Right cardiac atrium (tissue), 5 donors: ENCODE data around the gene TP53RK. TPM values are rescaled to one million over a fixed set of nuclear protein-coding genes. Genes with fewer than 3 reads are reported as not detected.

Experiments used
- ATAC-seq, 2 donors: fragments of 200-7000 bp; cut with Tn5 transposase; one replicate each; pipeline versions ENCODE4 v1.8.0 to v1.9.1; 2020; ENCODE audit warnings: moderate library complexity in 2 of 2, mild to moderate bottlenecking in 1 of 2
- DNase-seq, 3 donors: peaks; one replicate each; pipeline ENCODE4 v3.0.0-alpha.2; 2020
- H3K27ac ChIP-seq: one replicate; pipeline ENCODE4 v1.5.1; 2013; ENCODE audit warnings: mild to moderate bottlenecking, low read length, control low read depth, moderate library complexity
- H3K27me3 ChIP-seq: one replicate; pipeline ENCODE4 v1.6.1; 2013; ENCODE audit not compliant: control insufficient read depth, insufficient read depth
- H3K4me1 ChIP-seq: one replicate; pipeline ENCODE4 v1.6.1; 2013; ENCODE audit warnings: low read length; ENCODE audit not compliant: control insufficient read depth, insufficient read depth
- H3K4me3 ChIP-seq: one replicate; pipeline ENCODE4 v1.5.1; 2013; ENCODE audit warnings: low read length, control low read depth
- H3K9me3 ChIP-seq: one replicate; pipeline ENCODE4 v1.6.1; 2013; ENCODE audit warnings: low read length; ENCODE audit not compliant: control insufficient read depth
- WGBS: extraction: QIAGEN DNeasy Blood & Tissue Kit; methylation state at CpG from one replicate; pipeline ENCODE4 v1.1.7; 2013; 5-methylcytosine and 5-hydroxymethylcytosine counted together
- intact Hi-C, 4 donors: fragments of 100-400 bp; cut with DNase I; formaldehyde crosslinking; loops; one replicate each; pipeline versions ENCODE4 v1.11.0 to v1.14.0; 2022 to 2023
- long read RNA-seq, 4 donors: library from polyadenylated mRNA; unstranded; transcript quantifications; one replicate each; pipeline ENCODE4 v2.0.0, GENCODE V29; 2020 to 2021
- polyA plus RNA-seq: library from polyadenylated mRNA; stranded (reverse); fragments of 200-250 nt; gene quantifications from one replicate; pipeline ENCODE4 v1.2.3, GENCODE V29; 2013
- total RNA-seq, 4 donors: library from RNA; stranded (reverse); fragmentation: NEBNext Ultra II Directional; extraction: Animal tissue kit (Norgen Biotek cat#: 25700); gene quantifications; one replicate each; pipeline ENCODE4 v1.2.1, GENCODE V29; 2021
- donor health status: healthy with polysubstance abuse.
- donor health status: DM: no; HTN: yes; CAD: no.
- donor health status: DM: no; HTN: no; CAD: no.
- donor health status: DM: no; HTN: yes; CAD: no; lungs with severe emphysema.
- donor health status: DM: yes; HTN: yes; CAD: no.

TP53RK gene
- total RNA-seq (1 to 10 TPM; 8.5 to 9.9 (median 9.3) TPM), polyA plus RNA-seq (6.8 TPM)
- long read RNA-seq, donor 1, transcript TP53RK-202 (2 exons, 3,515 nt), result major isoform, 16 of 17 reads
- long read RNA-seq, donor 1, partial matches to known transcripts, result 0 of 17 reads
- long read RNA-seq, donor 1, other reads (novel, unspliced or antisense), result 0 of 17 reads
- long read RNA-seq, donor 2, transcript TP53RK-202 (2 exons, 3,515 nt), result major isoform, 11 of 12 reads
- long read RNA-seq, donor 2, partial matches to known transcripts, result 0 of 12 reads
- long read RNA-seq, donor 2, other reads (novel, unspliced or antisense), result 0 of 12 reads
- long read RNA-seq, donor 3, transcript TP53RK-202 (2 exons, 3,515 nt), result major isoform, 31 of 33 reads
- long read RNA-seq, donor 3, partial matches to known transcripts, result 0 of 33 reads
- long read RNA-seq, donor 3, other reads (novel, unspliced or antisense), result 2 of 33 reads
- long read RNA-seq, donor 4, transcript TP53RK-202 (2 exons, 3,515 nt), result major isoform, 7 of 7 reads
- long read RNA-seq, donor 4, partial matches to known transcripts, result 0 of 7 reads
- long read RNA-seq, donor 4, other reads (novel, unspliced or antisense), result 0 of 7 reads

- DNase-seq (peak; percentile 100), ATAC-seq (peak; percentile 99)
- peaks cover 2% of the 10 kb centered on the region for H3K4me1 ChIP-seq
- no peaks in the 10 kb centered on the region for H3K27me3 ChIP-seq
- intact Hi-C loops, result loop anchor here in 1 of 4 donors (10.0 kb wide), 1 partner anchor 164 kb away; no protein-coding TSS in a partner anchor
- under 1% methylated on average over 71 of the region's 71 CpGs for WGBS
- peak within 1 kb of the TSS; percentile 85 for H3K27ac ChIP-seq
- H3K9me3 ChIP-seq, result no peaks in the 10 kb centered on the region
- H3K4me3 ChIP-seq, result peak within 1 kb of the TSS; percentile 90
Measured at GRCh38 chr20:46689082-46689753, at the start of gene TP53RK. Gene TP53RK, minus strand, starts transcription at chr20:46689444. Its CDS starts 30 bp downstream, at chr20:46689414.

GRCh38 chr20:46735436-46735835 is 46.2 kb upstream of the TP53RK start:
- intact Hi-C loops, result no loop called here
- Histone ChIP-seq H3K9me3 (no peaks in the 10 kb centered on the region), H3K4me3 (no peak overlapping the region), H3K27ac (no peak overlapping the region), H3K27me3 (no peaks in the 10 kb centered on the region), H3K4me1 (no peaks in the 10 kb centered on the region)
- ATAC-seq (no peak), DNase-seq (no peak)
- 100% methylated on average over 2 of the region's 2 CpGs for WGBS

- no peaks in the 10 kb centered on the region for H3K27me3 ChIP-seq
- intact Hi-C loops, result no loop called here
- H3K4me3 ChIP-seq, result no peak overlapping the region
- H3K4me1 ChIP-seq, result no peaks in the 10 kb centered on the region
- no peak overlapping the region for H3K27ac ChIP-seq
- ATAC-seq (no peak), DNase-seq (no peak)
- H3K9me3 ChIP-seq, result no peaks in the 10 kb centered on the region
- 82% methylated on average over 4 of the region's 4 CpGs for WGBS
Measured at GRCh38 chr20:46731770-46732169, 42.5 kb upstream of the TP53RK start.

DNA sequence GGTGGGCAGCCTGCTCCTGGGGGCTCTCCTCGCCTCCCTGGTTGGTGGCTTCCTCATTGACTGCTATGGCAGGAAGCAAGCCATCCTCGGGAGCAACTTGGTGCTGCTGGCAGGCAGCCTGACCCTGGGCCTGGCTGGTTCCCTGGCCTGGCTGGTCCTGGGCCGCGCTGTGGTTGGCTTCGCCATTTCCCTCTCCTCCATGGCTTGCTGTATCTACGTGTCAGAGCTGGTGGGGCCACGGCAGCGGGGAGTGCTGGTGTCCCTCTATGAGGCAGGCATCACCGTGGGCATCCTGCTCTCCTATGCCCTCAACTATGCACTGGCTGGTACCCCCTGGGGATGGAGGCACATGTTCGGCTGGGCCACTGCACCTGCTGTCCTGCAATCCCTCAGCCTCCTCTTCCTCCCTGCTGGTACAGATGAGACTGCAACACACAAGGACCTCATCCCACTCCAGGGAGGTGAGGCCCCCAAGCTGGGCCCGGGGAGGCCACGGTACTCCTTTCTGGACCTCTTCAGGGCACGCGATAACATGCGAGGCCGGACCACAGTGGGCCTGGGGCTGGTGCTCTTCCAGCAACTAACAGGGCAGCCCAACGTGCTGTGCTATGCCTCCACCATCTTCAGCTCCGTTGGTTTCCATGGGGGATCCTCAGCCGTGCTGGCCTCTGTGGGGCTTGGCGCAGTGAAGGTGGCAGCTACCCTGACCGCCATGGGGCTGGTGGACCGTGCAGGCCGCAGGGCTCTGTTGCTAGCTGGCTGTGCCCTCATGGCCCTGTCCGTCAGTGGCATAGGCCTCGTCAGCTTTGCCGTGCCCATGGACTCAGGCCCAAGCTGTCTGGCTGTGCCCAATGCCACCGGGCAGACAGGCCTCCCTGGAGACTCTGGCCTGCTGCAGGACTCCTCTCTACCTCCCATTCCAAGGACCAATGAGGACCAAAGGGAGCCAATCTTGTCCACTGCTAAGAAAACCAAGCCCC is 36.2 kb upstream of the TP53RK start:
- peak; percentile 16 to 18 for ATAC-seq
- WGBS, result 95% methylated on average over 27 of the region's 27 CpGs
- intact Hi-C loops, result no loop called here

DNA sequence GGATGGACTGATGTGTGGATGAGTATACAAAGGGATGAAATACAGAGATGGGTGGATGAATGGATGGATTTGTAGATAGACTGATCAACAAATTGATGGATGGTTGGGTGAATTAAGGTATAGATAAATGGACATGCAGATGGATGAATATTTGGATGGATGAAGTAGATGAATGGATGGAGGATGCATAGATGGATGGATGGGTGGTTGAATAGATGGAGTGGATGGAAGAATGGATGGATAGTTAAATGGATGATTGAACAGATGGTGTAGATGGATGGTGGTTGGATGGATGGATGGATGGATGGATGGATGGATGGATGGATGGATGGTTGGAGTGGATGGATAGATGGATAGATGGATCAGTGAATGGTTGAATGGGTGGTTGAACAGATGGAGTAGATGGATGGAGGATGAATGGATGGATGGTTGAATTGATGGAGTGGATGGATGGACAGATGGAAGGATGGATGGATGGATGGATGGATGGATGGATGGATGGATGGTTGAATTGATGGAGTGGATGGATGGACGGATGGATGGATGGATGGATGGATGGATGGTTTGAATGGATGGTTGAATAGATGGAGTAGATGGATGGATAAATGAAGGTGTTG is 35.2 kb upstream of the TP53RK start:
- DNase-seq (no peak), ATAC-seq (no peak)
- Histone ChIP-seq H3K27me3 (no peaks in the 10 kb centered on the region), H3K9me3 (no peaks in the 10 kb centered on the region), H3K4me1 (no peaks in the 10 kb centered on the region), H3K27ac (no peak overlapping the region), H3K4me3 (no peak overlapping the region)
- intact Hi-C loops, result no loop called here
- 49% methylated on average over 1 of the region's 1 CpG for WGBS

More for the DNA sequence above, 36.2 kb upstream of the TP53RK start:
- Histone ChIP-seq H3K4me1 (no peaks in the 10 kb centered on the region), H3K27ac (no peak overlapping the region), H3K4me3 (no peak overlapping the region), H3K27me3 (no peaks in the 10 kb centered on the region), H3K9me3 (no peaks in the 10 kb centered on the region)
- DNase-seq, result no peak

GRCh38 chr20:46723039-46723438 is 33.8 kb upstream of the TP53RK start:
- Histone ChIP-seq H3K27ac (no peak overlapping the region), H3K4me1 (no peaks in the 10 kb centered on the region), H3K27me3 (no peaks in the 10 kb centered on the region), H3K4me3 (no peak overlapping the region), H3K9me3 (no peaks in the 10 kb centered on the region)
- DNase-seq (no peak), ATAC-seq (no peak)
- 95% methylated on average over 1 of the region's 1 CpG for WGBS
- intact Hi-C loops, result no loop called here

DNA sequence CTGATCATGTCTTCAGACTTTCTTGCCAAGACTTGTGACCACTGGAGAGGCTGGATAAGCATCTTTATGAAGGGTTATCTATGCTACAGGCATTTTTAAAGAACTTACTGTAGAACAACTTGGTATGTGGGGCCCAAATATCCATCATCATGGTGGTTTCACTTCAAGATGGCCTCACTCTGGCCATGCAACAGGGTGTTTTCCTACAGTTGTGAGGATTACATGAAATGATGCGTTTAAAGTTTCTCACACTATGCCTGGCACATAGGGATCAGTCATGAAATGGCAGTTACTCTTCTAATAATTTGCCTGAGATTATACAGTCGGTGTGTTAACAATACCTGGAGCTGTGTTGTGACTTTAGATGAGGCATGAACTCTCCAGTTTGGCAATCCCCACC is 33.2 kb upstream of the TP53RK start:
- Histone ChIP-seq H3K27me3 (no peaks in the 10 kb centered on the region), H3K4me3 (no peak overlapping the region), H3K4me1 (no peaks in the 10 kb centered on the region), H3K9me3 (no peaks in the 10 kb centered on the region), H3K27ac (no peak overlapping the region)
- intact Hi-C loops, result no loop called here
- WGBS, result 98% methylated on average over 2 of the region's 2 CpGs
- ATAC-seq, result no peak
- DNase-seq, result no peak

DNA sequence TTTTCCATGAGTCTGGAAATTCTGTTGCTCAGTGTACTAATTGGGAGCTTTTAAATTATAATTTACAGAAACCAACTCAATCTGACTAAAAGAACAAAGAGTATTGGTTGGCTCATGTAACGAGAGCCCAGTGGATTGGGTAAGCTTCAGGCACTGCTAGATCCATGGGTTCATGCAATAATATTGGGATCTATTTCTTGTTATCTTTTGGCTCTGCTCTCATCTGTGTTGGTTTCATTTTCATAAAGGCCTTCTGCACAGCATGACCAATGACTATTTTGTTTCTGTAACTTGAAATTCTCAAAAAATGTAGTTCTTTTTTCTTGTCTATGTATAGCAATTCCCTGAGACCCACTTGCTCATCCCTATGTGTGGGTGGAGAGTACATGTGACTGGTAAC is 32.2 kb upstream of the TP53RK start:
- 92% methylated on average over 1 of the region's 1 CpG for WGBS
- intact Hi-C loops, result no loop called here
- Histone ChIP-seq H3K27me3 (no peaks in the 10 kb centered on the region), H3K4me1 (no peaks in the 10 kb centered on the region), H3K9me3 (no peaks in the 10 kb centered on the region), H3K27ac (no peak overlapping the region), H3K4me3 (no peak overlapping the region)
- no peak for ATAC-seq
- DNase-seq, result no peak

DNA sequence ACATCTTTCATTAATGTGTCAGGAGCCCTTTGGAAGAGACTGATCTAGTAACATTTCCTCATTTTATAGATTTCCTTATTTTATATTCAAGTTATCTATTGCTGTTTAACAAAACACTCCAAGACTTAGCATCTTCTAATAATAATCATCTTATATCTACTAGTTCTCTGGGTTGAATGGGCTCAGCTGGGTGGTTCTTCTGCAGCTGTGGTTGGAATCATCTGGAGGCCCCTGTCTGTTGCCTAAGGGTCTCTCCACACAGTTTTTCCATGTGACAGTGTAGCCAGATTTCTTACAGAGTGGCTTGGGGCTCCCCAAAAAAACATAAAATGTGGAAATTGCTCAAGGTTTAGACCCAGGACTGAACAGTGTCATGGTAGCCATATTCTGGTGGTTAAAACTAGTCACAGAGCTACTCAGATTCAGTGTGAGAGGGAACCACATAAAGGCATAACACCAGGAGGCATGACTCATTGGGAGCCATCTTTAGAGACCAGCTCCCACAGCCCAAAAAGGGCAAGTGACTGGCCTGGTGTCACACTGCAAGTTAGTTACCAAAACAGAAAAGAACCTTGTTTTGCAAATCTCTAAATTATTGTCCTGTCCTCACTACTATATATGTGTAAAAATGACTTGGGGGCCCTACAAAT is 31.7 kb upstream of the TP53RK start:
- H3K27me3 ChIP-seq, result no peaks in the 10 kb centered on the region
- H3K4me1 ChIP-seq, result no peaks in the 10 kb centered on the region
- H3K27ac ChIP-seq, result no peak overlapping the region
- DNase-seq (no peak), ATAC-seq (no peak)
- intact Hi-C loops, result no loop called here
- no peak overlapping the region for H3K4me3 ChIP-seq
- H3K9me3 ChIP-seq, result no peaks in the 10 kb centered on the region

DNA sequence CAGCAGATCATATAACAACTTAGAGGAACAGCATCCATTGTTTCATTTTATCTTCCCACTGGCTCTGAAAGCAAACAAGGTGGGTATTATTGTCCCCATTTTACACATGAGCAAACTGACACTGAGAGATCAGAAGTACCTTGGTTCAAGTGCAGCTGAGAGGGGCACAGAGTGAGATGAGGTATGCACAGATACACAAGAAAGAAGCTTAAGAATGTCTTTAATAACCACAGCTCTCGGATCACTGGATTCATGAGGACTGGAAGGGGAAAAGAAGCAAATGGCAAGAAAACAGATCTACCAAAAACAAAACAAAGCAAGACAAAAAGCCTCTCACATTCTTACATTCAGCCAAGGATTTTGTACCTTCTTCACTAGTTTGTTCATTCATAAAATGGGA is 30.8 kb upstream of the TP53RK start:
- Histone ChIP-seq H3K27me3 (no peaks in the 10 kb centered on the region), H3K9me3 (no peaks in the 10 kb centered on the region), H3K4me1 (peaks cover 2% of the 10 kb centered on the region), H3K4me3 (no peak overlapping the region), H3K27ac (no peak overlapping the region)
- 96% methylated on average over 1 of the region's 1 CpG for WGBS
- intact Hi-C loops, result no loop called here
- DNase-seq (no peak), ATAC-seq (no peak)
